Inflammatory macrophage (primary cell): ENCODE measurements around the gene DIP2B.
"Not testable (repeated sequence)": the region's sequence is repeated elsewhere in the genome, so short reads cannot be mapped to it uniquely, and the experiment has no call there.

Experiments
- DNase-seq, 2 donors: peaks; one replicate each; pipeline ENCODE4 v3.0.0-alpha.2; 2020 to 2022

The DIP2B gene

GRCh38 chr12:50519353-50519752 lies 14.6 kb downstream of the DIP2B start:
- DNase-seq, result no peak

GRCh38 chr12:50520416-50521207 lies 15.8 kb downstream of the DIP2B start:
- peak in 1 of 2 donors; percentile 54 for DNase-seq

- DNase-seq, result not testable (repeated sequence)
Measured at GRCh38 chr12:50521781-50522180, 17.0 kb downstream of the DIP2B start.

- DNase-seq, result no peak
Measured at GRCh38 chr12:50523772-50524171, 19.0 kb downstream of the DIP2B start.

GRCh38 chr12:50524621-50525020 lies 19.8 kb downstream of the DIP2B start:
- peak; percentile 31 to 34 for DNase-seq

- DNase-seq, result no peak
Measured at GRCh38 chr12:50525422-50525821, 20.6 kb downstream of the DIP2B start.

GRCh38 chr12:50527359-50527726 lies 22.6 kb downstream of the DIP2B start:
- no peak for DNase-seq

- DNase-seq, result no peak
Measured at GRCh38 chr12:50528800-50529199, 24.0 kb downstream of the DIP2B start.

GRCh38 chr12:50529345-50529744 lies 24.6 kb downstream of the DIP2B start:
- DNase-seq, result peak; percentile 66 to 70

GRCh38 chr12:50530532-50530931 lies 25.7 kb downstream of the DIP2B start:
- no peak for DNase-seq

- DNase-seq, result no peak
Measured at GRCh38 chr12:50533203-50533584, 28.4 kb downstream of the DIP2B start.

- DNase-seq, result no peak
Measured at GRCh38 chr12:50533971-50534370, 29.2 kb downstream of the DIP2B start.

- no peak for DNase-seq
Measured at GRCh38 chr12:50536831-50537537, 32.2 kb downstream of the DIP2B start.

- DNase-seq, result peak; percentile 22 to 24
Measured at GRCh38 chr12:50537538-50537919, 32.7 kb downstream of the DIP2B start.

- DNase-seq, result peak; percentile 38 to 73
Measured at GRCh38 chr12:50538182-50538581, 33.4 kb downstream of the DIP2B start.

GRCh38 chr12:50541139-50541538 lies 36.4 kb downstream of the DIP2B start:
- no peak for DNase-seq

GRCh38 chr12:50542448-50542847 lies 37.7 kb downstream of the DIP2B start:
- no peak for DNase-seq

- DNase-seq, result not testable (repeated sequence)
Measured at GRCh38 chr12:50543188-50543587, 38.4 kb downstream of the DIP2B start.

GRCh38 chr12:50545213-50545612 lies 40.4 kb downstream of the DIP2B start:
- DNase-seq, result no peak

GRCh38 chr12:50545786-50546185 lies 41.0 kb downstream of the DIP2B start:
- DNase-seq, result peak; percentile 21 to 31

GRCh38 chr12:50546441-50547318 lies 41.9 kb downstream of the DIP2B start:
- DNase-seq, result no peak

GRCh38 chr12:50547742-50548141 lies 43.0 kb downstream of the DIP2B start:
- DNase-seq, result no peak

GRCh38 chr12:50549885-50550284 lies 45.1 kb downstream of the DIP2B start:
- no peak for DNase-seq
